Measurements from ENCODE around the gene EXOSC5. TPM values are rescaled to one million over a fixed set of nuclear protein-coding genes. Genes with fewer than 3 reads are reported as not detected.

The EXOSC5 gene
- total and polyA plus RNA-seq, 9 of the 15 experiments (the other 6 are each of a cell fraction or from before 2014, with no cell fraction given) = 10.9 to 75.5 (median 37.8) TPM

DNA sequence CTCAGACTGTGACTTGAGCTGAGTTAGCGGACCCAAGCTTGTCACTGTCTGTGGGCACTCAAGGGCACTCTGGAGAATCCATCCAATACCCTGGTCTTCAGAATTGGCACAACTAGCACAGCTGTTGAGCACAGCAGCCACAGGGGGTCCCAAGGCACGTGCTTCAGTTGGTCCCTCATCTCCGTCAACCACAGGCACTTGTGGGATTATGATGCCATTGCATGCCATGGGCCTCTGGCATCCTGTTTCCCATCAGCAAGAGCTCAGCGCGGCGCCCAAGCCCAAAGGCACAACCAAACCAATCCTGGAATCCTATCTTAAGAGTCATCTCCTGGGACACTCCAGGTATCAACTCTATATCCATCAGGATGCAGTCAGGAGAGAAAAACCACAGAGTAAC is 33.8 kb upstream of the EXOSC5 start (continued):
- TF ChIP-seq, protein P1, sequence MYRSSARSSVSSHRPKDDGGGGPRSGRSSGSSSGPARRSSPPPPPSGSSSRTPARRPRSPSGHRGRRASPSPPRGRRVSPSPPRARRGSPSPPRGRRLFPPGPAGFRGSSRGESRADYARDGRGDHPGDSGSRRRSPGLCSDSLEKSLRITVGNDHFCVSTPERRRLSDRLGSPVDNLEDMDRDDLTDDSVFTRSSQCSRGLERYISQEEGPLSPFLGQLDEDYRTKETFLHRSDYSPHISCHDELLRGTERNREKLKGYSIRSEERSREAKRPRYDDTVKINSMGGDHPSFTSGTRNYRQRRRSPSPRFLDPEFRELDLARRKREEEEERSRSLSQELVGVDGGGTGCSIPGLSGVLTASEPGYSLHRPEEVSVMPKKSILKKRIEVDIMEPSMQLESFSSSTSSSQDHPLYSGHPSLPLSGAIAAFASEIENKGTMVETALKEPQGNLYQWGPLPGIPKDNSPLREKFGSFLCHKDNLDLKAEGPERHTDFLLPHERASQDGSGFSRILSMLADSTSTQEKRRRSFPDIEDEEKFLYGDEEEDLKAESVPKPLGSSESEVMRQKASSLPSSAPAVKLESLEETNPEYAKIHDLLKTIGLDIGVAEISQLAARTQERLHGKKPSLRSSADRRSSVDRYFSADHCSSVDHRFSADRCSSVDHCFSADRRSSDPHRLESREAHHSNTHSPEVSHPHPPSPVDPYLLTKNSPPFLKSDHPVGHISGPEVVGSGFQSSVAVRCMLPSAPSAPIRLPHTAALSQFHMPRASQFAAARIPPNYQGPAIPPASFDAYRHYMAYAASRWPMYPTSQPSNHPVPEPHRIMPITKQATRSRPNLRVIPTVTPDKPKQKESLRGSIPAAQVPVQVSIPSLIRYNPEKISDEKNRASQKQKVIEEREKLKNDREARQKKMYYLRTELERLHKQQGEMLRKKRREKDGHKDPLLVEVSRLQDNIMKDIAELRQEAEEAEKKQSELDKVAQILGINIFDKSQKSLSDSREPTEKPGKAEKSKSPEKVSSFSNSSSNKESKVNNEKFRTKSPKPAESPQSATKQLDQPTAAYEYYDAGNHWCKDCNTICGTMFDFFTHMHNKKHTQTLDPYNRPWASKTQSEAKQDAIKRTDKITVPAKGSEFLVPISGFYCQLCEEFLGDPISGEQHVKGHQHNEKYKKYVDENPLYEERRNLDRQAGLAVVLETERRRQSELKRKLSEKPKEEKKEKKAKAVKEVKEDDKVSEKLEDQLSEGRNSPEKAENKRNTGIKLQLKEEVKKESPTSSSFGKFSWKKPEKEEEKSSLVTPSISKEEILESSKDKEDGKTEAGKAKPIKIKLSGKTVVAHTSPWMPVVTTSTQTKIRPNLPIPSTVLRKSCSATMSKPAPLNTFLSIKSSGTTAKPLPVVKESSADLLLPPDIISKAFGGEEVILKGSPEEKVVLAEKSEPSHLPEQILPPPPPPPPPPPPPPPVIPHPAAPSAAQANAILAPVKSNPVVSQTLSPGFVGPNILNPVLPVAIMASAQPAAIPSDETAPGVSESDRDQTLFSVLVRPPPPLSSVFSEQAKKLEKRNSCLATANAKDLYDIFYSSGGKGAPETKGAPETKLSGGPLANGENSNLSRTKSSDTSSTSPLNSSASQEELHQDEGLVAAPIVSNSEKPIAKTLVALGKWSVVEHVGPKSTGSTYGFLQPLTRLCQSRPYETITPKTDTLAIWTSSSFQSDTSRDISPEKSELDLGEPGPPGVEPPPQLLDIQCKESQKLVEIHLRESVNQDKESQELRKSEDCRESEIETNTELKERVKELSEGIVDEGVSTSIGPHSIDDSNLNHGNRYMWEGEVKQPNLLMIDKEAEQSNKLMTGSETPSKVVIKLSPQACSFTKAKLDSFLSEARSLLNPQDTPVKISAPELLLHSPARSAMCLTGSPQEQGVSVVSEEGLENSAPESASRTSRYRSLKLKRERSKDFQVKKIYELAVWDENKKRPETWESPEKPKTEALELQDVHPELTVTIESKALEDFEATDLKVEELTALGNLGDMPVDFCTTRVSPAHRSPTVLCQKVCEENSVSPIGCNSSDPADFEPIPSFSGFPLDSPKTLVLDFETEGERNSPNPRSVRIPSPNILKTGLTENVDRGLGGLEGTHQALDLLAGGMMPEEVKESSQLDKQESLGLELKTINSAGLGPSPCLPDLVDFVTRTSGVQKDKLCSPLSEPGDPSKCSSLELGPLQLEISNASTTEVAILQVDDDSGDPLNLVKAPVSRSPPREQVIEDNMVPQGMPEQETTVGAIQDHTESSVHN (IDR thresholded peaks at IDR 0.05; ENCODE audit: borderline replicate concordance in 1 of 2, low read depth in 1 of 2) = no peak
- TF ChIP-seq CHD2 (IDR thresholded peaks at IDR 0.05; ENCODE audit: low read depth, low read length) (no peak), RAD51 (IDR thresholded peaks at IDR 0.05; ENCODE audit: borderline replicate concordance, low read depth) (no peak)
- TF ChIP-seq, protein P2, sequence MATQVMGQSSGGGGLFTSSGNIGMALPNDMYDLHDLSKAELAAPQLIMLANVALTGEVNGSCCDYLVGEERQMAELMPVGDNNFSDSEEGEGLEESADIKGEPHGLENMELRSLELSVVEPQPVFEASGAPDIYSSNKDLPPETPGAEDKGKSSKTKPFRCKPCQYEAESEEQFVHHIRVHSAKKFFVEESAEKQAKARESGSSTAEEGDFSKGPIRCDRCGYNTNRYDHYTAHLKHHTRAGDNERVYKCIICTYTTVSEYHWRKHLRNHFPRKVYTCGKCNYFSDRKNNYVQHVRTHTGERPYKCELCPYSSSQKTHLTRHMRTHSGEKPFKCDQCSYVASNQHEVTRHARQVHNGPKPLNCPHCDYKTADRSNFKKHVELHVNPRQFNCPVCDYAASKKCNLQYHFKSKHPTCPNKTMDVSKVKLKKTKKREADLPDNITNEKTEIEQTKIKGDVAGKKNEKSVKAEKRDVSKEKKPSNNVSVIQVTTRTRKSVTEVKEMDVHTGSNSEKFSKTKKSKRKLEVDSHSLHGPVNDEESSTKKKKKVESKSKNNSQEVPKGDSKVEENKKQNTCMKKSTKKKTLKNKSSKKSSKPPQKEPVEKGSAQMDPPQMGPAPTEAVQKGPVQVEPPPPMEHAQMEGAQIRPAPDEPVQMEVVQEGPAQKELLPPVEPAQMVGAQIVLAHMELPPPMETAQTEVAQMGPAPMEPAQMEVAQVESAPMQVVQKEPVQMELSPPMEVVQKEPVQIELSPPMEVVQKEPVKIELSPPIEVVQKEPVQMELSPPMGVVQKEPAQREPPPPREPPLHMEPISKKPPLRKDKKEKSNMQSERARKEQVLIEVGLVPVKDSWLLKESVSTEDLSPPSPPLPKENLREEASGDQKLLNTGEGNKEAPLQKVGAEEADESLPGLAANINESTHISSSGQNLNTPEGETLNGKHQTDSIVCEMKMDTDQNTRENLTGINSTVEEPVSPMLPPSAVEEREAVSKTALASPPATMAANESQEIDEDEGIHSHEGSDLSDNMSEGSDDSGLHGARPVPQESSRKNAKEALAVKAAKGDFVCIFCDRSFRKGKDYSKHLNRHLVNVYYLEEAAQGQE (IDR thresholded peaks at IDR 0.05; ENCODE audit: borderline replicate concordance) = no peak
- TF ChIP-seq, protein P2 (CRISPR knock-in tag; IDR thresholded peaks at IDR 0.05; ENCODE audit: low read depth) = no peak
